Stimulated activated CD4-positive, alpha-beta T cell treated with anti-CD3 and anti-CD28 coated beads, Interleukin-15, amount 100 ng/mL, for 24 hours (primary cell): ENCODE data around the gene ABHD6.
A peak's percentile ranks its signal among the peaks of the same experiment; 100 is the strongest.
"Not testable (repeated sequence)": the region's sequence is repeated elsewhere in the genome, so short reads cannot be mapped to it uniquely, and the experiment has no call there.

Source experiments
- DNase-seq: peaks from one replicate; pipeline ENCODE4 v3.0.0-alpha.2; 2020

ABHD6 gene

DNA sequence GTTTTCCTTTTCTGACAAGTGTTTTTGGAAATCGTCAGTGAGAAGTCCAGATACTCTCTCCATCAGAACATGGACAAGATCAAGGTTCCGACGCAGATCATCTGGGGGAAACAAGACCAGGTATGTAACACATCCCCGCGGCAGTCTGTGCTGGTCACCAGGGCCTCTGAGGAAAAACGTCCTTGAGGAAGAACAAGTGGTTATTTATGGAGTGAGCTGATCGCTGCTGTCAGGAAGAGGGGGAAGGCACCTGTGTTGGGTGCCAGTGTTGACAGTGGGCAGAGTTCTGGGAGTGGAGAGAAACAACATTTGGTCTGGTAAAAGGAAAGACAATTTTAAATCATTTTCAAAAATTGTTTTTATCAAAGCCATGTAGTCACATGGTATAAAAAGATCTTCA, 47.7 kb downstream of the ABHD6 start:
- no peak for DNase-seq

DNA sequence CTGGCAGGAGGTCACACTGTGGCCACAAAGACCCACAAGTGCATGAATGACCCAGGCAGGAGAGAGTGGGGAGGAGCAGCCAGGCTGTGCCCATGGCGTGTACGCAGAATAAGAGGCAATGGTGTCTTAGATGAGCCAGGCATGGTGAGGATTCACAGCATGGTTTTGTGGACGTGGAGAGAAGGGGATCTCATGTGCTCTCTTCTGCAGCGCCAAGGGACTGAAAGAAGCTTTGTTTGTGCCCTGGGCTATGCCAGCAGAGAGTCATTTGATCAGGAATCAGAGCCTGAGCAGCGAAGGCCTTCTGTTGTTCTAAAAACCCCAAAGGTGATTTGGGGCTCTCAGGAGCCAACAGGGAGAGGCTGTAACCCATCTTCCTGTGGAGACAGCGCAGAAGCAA, 49.8 kb downstream of the ABHD6 start:
- DNase-seq: no peak

DNA sequence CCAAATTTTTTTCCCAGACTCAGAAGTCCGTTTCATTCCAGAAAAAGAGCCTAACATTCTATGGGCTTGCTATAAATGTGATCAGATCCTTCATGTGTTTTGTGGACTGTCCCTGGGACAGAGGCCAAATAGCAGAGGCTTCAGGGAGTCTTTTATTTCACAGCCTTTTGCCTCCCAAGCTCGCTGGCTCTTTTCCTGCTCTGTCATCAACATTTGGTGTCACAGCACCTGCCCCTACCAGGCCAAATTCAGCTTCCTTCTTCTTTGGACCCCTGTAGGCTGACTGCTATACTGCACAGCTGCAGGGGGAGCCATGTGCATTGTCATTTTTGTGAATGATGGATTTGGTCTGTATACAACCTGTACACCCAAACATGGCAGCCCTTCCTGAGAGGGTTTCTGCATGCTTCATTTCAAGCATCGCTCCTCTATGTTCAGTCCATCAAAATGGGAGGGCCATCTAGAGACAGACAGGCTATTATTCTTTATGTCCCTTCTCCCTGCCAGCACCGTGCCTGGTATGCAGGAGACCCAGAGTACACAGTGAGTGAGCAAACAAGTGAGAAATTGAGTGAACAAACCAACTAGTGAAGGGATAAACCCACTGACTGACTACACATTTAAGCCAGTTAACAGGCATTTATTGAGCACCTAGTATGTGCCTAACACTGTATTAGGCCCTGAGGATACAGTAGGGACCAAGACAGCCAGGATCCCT, 50.6 kb downstream of the ABHD6 start:
- no peak for DNase-seq

DNA sequence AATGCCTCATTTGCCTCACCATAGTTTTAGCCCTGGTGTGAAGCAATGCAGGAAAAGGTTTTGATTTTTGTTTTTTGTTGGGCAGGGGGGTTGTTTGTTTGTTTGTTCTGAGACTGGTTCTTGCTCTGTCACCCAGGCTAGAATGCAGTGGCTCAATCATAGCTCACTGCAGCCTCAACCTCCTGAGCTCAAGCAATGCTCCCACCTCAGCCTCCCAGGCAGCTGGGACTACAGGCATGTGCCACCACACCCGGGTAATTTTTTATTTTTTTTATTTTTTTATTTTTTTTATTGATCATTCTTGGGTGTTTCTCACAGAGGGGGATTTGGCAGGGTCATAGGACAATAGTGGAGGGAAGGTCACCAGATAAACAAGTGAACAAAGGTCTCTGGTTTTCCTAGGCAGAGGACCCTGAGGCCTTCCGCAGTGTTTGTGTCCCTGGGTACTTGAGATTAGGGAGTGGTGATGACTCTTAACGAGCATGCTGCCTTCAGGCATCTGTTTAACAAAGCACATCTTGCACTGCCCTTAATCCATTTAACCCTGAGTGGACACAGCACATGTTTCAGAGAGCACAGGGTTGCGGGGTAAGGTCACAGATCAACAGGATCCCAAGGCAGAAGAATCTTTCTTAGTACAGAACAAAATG, 51.5 kb downstream of the ABHD6 start:
- not testable (repeated sequence) for DNase-seq

DNA sequence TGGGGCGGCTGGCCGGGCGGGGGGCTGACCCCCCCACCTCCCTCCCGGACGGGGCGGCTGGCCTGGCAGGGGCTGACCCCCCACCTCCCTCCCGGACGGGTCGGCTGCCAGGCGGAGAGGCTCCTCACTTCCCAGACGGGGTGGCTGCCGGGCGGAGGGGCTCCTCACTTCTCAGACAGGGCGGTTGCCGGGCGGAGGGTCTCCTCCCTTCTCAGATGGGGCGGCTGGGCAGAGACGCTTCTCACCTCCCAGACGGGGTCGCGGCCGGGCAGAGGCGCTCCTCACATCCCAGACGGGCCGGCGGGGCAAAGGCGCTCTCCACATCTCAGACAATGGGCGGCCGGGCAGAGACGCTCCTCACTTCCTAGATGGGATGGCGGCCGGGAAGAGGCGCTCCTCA, 52.9 kb downstream of the ABHD6 start:
- DNase-seq: not testable (repeated sequence)

DNA sequence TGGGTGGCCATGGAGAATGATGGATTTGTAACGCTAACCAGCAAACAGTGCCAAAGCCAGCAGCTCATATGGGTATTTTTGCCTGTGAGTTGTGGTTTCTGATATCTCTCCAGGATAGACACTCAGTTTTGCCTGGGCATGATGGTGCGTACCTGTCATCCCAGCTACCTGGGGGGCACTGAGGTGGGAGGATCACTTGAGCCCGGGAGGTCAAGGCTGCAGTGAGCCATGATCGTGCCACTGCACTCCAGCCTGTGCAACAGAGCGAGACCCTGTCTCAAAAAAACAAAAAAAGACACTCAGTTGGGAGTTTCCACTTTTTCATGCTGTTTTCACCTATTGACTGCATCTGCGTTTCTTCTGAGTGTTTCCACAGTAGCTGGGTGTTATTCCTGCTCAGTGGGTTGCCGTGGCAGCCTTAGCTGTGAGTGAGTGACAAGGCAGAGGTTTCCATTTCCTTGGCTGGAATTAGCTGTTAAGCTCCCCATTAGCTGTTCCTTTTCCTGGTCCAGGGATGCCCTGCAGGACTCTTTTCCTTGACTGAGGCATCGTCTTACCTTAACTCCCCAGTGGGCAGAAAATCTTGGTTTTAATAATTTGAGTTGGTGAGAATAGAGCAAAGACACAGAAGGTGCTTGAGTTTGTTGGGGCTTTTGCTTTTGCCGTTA, 54.2 kb downstream of the ABHD6 start:
- no peak for DNase-seq

DNA sequence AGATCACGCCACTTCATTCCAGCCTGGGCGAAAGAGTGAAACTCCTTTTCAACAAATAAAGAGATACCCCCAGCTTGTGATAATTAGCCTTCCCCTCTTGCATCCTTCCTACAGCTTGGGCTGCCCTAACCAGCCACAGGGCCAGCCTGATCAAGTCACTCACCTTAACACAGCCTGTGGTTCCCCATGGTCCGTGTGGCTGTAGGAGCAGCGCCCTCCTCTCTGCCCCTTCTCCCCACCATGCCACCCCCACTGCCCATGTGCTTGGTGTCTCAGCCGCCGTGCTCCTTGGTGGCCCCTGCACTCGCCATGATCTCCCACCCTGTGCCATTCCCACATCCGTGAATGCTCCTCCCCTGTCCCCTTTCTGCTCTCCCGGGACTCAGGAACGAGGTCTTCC, 55.3 kb downstream of the ABHD6 start:
- DNase-seq: no peak

DNA sequence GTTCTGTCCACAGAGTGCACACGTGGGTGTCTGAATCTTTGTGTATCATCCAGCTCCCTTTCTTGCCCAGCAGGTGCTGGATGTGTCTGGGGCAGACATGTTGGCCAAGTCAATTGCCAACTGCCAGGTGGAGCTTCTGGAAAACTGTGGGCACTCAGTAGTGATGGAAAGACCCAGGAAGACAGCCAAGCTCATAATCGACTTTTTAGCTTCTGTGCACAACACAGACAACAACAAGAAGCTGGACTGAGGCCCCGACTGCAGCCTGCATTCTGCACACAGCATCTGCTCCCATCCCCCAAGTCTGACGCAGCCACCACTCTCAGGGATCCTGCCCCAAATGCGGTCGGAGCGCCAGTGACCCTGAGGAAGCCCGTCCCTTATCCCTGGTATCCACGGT, 55.9 kb downstream of the ABHD6 start:
- DNase-seq: no peak

DNA sequence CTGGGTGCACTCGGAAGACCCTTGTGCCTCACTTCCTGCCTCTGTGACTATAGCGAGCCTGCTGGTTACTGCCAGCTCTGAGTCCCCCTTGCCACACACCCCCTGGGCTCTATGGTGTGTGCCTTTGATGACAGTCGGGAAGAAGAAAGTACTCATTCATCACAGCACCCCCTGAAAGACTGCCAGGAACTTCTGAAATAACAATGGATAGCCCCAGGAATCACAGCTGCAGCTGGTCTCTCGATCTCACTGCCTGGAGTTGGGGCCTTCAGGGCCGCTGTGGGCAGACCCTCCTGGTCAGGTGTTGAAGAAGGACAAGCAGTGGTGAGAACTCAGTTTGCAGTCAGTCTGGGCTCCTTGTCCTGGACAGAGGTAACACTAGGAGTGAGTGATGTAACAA, 58.7 kb downstream of the ABHD6 start:
- no peak for DNase-seq

DNA sequence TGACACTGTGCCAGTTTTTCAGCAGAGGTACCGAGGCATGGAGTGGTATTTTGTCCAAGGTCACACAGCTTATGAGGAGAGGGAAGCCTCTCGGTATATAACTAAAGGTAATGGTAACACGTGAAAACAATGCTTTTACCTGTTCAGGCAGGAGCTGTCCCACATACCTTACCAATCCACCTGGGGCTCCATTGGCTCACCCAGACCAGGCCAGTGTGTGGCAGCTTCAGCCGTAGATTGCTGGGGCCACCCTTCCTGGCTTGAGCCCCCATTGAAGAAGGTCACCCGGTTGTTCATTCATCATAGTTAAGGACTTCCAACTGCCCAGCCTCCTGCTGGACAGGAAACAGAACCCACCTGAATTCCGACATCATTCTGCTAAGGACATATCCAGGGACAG, 59.3 kb downstream of the ABHD6 start:
- DNase-seq: no peak

DNA sequence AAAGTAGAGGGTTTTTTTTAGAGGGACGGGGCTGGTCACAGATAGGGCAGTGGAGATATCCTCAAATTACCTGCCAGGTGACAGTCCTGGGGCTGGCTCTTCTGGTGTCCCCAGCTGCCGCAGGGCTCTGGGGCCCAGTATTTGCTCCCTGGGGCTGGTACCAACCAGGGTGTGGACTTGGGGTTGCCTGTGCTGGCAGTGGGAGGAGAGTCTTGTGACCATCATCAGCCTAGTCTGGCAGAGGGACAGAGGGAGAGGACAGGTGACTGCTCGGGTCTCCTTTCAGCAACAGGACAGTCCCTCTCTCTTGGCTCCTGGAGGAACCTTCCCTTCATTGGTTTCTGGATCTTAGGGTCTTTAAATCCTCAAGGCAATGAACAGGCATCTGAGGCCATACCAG, 60.6 kb downstream of the ABHD6 start:
- DNase-seq: no peak

DNA sequence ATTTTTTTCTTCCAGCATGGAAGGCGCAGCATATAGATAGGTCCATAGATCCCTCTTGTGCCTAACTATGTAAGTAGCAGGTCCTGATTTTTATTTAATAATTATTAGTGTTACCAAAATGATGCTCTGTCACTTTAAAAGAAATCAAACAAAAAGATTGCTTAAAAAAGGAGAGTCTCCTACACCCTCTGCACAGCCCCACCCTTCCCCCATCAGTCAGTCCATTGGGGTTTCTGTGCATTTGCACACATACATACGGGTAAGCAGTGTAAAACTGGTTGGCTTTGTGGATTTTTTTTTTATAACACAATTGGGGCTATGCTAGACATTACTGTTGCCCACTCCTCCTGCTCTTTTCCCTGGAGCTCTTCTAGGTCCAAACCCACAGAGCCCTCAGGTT, 61.5 kb downstream of the ABHD6 start:
- DNase-seq: no peak

DNA sequence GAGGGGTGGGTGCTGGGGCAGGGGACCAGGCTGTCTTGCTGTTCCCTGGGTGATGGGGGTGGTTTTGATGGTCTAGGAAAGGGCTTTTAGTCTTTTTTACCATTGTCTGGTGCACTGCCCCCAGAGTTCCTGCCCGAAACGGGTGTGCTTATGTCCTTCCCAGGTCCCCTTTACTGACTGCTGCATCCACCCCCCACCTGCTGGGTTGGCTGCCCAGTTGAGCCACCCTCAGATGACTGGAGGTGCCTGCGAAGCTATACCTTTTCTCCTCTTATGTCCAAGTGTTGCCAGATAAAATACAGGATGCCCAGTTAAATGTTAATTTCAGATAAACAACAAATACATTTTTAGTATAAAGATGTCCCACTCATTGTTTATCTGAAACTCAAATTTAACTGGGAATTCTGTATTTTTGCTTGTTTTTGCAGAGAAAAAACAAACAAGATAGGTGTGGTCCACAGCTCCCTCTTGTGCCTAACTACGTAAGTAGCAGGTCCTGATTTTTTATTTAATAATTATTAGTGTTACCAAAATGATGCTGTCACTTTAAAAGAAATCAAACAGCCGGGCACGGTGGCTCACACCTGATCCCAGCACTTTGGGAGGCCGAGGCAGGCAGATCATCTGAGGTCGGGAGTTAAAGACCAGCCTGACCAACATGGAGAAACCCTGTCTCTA, 62.4 kb downstream of the ABHD6 start:
- DNase-seq: no peak

DNA sequence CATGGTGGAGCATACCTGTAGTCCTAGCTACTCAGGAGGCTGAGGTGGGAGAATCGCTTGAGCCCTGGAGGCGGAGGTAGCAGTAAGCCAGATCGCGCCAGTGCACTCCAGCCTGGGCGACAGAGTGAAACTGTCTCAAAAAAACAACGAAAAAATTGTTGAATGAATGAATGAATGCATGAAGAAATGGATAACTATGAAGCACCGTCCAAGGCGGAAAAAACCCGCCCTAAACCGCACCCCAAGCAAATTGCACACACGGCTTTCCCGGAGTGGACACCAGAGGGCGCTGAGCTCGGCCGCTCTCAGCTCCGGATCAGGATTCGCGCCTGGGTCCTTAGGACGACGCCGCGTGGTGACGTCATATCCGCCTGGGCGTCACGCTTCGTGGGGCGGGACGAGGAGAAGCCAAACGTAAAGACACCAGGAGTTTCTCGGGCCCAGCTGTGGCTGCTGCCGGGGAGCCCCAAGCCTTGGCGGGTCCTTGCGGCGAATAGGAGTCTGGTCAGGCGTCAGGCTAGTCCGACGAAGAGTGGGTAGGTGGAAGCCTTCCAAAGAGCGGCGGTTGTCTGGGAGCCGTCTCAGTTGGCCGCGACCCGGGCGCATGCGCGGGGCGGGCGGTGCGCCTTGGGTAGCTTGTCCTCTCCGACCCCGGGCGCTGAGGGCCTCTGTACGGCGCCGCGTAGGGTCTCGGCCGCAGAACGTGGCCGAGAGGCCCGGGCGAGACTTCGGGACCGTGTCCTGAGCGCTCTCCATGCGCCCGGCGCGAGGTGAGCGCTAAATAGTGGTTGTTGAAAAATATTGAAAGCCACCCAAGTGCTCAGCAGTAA, 68.5 kb downstream of the ABHD6 start, which contains the start of the genes HTD2 and RPP14:
Gene HTD2, plus strand, starts transcription at position 639 of the 830 bp plus-strand sequence. CDS start 11,094 bp downstream, outside the sequence.
Gene RPP14, plus strand, starts transcription at position 364 of the 830 bp plus-strand sequence. CDS start 4,085 bp downstream, outside the sequence.
- DNase-seq: peak; percentile 99

DNA sequence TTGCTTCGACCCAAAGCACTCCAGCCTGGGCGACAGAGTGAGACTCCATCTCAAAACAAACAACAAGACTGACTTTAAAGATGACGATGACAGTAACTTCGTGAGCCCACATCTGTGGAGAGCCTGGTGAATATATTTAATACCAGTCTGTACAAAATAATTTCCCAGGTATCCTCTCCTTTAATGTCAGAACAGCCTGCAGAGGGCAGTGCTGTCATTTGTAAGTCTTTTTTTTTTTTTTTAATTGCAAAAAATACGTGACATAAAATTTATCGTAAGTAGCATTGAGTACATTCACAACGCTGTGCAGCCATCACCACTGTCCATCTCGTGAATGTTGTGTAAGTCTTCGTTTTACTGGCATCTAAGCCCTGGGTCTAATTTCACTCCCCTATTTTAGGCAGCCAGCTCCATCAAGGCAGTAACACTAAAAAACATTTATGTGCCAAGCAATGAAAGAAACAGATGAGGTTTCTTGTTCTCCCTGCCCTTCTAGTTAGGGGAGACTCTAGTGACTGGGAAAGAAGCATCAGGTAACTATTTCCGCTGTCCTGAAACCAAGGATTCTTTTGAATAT, 70.1 kb downstream of the ABHD6 start:
- peak; percentile 54 for DNase-seq

DNA sequence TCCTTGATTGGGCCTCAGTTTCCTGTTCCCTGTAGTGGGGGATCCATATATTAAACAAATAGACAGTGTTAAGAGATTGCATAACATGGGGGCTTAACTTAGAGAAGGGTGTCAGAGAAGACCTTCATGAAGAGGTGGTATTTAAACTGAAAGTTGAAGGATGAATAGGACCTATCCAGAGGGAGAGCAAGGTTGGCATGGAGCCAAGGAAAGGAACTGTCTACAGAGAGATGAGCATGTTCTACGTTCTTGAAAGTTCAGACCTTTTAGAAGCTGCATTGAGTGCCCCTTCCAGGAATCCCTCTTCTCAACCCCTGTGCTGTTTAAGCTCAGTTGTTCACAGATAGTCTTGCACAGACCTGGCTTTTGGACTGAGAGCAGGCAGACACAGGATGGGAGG, 71.1 kb downstream of the ABHD6 start:
- DNase-seq: no peak

DNA sequence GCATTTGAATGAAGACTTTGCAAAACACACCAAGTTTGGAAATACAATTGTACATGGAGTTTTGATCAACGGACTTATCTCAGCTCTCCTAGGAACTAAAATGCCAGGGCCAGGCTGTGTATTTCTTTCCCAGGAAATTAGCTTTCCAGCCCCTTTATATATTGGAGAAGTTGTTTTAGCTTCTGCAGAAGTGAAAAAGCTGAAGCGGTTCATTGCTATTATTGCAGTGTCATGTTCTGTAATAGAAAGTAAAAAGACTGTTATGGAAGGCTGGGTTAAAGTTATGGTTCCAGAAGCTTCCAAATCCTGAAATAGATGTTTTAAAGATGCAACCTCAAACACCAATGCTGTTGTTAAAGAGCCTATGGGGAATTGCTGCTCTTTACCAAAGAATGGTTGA, 80.2 kb downstream of the ABHD6 start:
- no peak for DNase-seq

DNA sequence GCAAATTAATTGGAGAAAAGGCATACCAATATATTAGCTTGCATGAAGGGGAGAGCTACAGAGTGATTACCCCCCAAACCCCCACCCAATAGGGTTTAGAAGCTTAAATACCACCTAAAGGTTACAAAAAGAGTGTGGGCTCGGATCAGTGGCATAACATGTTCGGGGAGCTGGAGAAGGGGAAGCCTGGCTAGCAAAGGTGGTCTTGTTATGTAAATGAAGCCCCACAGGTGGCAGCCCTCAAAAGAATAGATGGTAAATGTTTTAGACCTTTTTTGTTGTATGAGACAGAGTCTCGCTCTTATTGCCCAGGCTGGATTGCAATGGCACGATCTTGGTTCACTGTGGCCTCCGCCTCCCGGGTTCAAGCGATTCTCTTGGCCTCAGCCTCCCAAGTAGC, 84.2 kb downstream of the ABHD6 start:
- DNase-seq: no peak

DNA sequence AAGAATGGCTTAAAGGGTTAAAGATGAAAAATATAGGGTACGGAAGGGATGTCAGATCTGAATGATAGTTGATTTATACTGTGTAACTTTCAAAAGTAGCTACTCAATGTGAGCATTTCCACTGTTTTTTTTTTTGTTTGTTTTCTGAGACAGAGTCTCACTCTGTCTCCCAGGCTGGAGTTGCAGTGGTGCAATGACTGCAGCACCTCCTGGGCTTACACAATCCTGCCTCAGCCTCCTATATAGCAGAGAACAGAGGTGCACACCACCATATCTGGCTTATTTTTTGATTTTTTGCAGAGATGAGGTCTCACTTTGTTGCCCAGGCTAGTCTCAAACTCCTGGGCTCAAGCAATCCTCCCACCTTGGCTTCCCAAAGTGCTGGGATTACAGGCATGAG, 85.2 kb downstream of the ABHD6 start:
- no peak for DNase-seq

DNA sequence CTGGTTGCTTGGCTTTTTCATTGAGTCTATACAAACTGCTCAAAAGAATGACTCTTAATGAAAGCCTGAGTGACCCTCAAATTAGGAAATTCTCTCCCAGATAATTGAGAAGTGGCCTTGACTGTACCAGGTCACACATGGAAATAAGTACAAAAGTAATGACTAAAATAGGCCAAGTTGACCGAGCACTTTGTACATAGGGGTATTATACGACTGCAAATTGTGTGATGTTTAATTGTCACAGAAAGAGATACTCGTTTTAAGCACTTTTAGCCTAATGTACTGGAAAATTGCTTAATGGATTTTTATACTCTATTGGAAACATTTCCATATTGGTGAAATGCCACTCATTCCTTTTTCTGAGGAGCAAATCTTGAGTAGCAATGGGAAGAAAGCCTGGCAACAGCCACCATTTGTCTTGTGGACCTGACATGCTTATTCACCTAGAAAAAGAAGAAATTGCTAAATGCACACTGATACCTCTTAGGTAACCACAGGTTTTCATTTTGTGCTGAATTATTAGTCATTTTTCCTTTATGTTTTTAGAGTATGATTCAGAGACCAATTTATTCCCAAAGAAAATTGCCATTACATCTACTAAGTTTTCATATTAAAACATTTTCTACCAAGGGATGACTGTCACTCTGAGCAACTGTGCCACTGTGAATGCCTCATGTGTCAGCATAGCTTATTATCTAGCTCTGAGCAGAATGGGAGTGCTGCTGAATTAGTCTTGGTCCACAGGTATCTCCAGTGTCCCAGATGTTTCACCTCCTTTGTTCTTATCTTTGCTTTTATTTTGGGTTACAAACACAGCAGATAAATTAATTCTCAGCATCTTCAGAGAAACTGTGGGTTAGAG, 86.2 kb downstream of the ABHD6 start:
- DNase-seq: peak; percentile 23
